HL-60/S4 treated with retinoic acid at 250 ng/mL for 4 days and 3 days (cell line): ENCODE measurements around the gene TNS1.

ENCODE experiments used
- in situ Hi-C: fragments of 300-500 bp; cut with MboI; formaldehyde crosslinking; loops from 2 replicates; pipeline ENCODE4 v1.7.0; 2022; ENCODE audit warnings: low sequenced_read_pairs

TNS1 gene

GRCh38 chr2:217986256-217986961, 16.4 kb downstream of the TNS1 start:
- in situ Hi-C loops, result no loop called here

DNA sequence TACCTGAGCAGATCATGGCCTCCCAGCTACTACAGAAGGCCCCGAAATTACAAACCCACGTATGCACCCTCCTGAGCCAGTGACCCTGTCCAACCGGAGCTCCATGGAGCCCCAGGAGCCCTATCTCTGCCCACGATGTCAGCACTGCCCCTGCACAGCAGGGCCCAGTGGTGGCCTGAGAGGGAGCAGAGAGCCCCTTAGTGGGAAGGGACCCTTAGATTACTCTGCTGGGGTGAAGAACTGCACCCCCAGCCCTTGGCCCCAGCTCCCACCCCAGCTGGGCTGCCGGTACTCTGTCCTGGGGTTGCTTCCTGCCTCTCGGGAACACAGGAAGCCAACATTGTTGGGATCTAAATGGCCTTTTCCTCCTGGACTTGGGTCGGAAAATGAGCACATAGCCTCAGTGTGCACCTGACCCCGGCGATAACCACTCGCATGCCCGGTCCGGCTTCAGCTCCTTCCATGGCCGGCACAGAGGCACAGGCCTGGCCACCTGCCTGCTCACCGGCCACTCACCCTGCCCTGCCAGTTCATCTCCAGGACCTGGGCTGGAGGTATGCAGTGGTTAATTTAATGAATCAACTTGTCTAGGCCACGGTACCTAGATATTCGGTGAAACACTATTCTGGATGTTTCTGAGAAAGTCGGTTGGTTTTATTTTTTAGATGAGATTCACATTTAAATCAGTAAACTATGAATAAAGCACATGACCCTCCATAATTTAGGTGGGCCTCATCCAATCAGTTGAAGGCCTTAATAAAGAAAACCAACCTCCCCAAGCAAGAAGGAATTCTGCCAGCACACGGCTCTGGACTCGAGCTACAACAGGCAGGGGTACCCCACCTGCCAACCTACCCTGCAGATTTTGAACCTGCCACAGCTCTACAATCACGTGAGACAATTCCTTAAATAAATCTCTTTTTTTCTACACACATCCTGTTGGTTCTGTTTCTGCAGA, 19.2 kb downstream of the TNS1 start:
- in situ Hi-C loops, result no loop called here

- in situ Hi-C loops, result no loop called here
Measured at GRCh38 chr2:217981971-217982370, 20.8 kb downstream of the TNS1 start.

GRCh38 chr2:217981084-217981730, 21.6 kb downstream of the TNS1 start:
- in situ Hi-C loops, result no loop called here

DNA sequence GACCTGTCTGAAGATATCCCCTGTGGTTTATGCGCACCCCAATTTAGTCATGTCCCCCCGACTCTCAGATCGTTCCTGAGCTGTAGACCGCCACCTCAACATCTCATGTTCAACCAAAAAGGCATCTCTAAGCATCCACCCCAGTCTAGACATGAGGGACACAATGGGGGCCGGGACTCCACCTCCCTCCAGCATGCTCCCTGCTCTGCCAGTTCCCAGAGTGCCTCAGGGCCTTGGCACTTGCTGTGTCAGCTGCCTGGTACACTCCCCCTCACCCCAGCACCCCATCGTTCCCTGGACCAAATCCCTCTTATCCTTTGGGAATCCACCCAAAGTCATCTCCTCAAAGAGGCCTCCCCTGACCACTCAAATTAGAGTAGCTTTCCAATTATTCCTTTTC, 22.2 kb downstream of the TNS1 start:
- in situ Hi-C loops, result no loop called here

GRCh38 chr2:217980036-217980435, 22.8 kb downstream of the TNS1 start:
- in situ Hi-C loops, result no loop called here

GRCh38 chr2:217979151-217979811, 23.5 kb downstream of the TNS1 start:
- in situ Hi-C loops, result no loop called here

DNA sequence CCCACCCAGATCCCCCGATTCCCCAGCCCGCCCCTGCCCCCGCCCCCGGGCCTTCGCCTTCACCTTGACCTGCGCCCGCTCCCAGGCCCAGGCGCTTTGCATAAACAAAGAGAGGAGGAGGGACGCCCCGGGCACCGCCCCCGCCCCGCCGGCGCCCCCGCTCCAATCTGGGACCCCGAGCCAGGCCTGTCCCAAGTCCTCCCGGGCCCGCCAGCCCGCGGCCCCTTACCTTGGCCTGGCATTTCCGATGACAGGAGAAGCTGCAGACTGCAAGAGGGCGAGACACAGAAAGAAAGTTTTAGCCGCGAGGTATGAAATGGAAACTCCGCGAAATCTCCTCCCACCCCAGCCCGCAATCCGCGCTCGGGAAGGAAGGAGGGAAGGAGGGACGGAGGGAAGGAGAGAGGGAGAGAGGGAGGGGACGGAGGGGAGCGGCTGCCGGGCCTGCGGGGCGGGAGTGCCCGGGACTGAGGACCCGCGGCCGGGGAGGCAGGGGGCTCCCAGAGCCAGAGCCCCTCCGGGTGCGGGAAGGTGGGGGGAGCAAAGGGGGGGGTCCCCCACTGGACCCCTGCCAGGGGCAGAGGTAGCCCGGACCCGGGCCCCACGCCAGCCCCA, 24.2 kb downstream of the TNS1 start:
- in situ Hi-C loops, result no loop called here

DNA sequence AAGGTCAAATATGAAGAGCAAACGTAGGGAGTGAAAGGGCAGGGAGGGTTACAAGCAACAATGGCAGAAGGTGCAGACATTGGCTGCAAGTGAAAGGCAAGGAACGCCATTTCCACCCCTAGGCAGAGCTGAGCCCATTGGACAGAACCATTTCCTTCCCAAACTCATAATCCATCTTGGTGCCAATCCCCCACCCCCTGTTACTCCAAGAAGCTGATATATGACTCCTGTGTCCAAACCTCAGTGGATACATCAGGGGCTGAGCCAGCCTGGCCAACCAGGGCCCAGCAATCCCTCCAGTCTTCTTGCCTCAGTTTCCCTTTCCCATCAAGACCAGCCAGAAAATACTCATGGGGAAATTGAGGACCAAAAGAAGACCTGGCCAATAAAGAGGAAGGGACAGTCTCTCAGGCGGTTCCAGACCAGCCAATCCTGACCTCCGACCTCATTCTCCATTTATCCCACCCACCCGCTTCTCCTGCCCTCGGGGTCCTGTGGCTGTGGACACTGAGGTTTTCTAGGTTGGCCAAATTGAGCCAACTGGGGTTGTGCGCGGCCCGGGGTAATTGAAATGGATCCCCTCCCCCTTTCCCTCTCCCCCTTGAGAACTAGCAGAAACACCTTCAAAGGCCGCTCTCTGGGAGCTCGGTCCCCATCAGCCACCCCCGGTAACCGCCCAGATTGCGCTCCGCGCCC, 24.8 kb downstream of the TNS1 start:
- in situ Hi-C loops, result no loop called here

DNA sequence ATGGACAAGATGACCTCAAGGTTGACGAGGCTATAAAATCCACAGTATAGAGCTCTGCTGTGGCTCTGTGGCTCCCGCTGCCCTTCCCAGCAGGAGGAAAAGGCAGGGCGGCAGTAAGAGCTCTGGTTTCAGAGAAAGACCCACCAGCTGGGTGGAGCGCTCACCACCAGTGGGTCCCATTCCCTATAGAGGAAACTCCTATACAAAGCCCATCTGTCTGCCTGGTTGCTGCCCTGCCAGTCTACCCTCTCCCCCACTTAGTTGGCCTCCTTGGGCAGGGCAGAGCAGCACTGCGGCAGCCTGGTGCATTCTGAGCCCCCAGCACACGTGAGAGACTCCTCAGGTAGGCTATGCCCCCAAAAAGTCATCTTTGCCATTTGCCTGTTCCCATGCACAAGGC, 26.5 kb downstream of the TNS1 start:
- in situ Hi-C loops, result no loop called here

DNA sequence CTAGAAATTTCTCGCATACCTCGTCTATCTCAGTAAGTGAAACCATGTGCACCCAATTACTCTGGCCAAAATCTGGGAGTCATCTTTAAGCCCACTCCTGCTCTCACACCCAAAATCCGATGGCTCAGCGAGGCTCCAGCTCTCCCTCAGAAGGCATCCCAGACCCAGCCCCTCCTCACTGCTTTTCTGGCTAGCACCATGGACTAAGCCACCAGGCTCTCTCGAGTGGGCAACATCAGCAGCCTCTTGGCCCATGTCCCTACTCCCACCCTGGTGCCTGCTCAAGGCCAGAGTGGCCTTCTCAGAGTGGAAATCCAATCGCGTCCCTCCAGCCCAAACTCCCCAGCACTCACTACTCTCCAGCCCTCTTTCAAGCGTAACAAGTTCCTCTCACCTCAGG, 27.2 kb downstream of the TNS1 start:
- in situ Hi-C loops, result no loop called here

DNA sequence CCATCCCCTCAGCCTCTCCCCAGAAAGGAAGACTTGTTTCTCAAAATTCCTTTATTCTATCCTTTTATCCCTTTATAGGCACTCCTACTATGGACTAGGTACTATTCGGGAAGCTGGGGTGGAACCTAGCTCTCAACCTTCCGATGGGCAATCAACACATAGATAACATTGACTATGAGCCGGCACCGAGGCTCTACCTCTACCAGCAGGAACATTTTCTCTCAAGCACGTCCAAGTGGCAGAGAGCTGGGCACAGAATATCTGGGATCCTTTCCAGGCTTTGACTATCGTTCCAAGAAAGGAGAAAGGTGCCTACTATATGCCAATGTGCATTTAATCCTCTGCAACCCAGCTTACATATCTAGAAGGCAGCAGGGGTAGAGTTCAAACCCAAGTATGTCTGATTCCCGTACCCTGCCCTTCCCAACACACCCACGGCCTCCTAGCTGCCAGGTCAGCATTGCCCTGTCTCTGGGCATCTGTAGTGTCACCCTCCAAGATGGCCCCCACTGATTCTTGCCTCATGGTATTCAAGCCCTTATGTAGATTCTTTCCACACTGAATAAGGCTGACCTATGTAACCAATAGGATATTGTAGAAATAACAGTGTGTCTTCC, 28.3 kb downstream of the TNS1 start:
- in situ Hi-C loops, result no loop called here

GRCh38 chr2:217973008-217973787, 29.6 kb downstream of the TNS1 start:
- in situ Hi-C loops, result no loop called here

DNA sequence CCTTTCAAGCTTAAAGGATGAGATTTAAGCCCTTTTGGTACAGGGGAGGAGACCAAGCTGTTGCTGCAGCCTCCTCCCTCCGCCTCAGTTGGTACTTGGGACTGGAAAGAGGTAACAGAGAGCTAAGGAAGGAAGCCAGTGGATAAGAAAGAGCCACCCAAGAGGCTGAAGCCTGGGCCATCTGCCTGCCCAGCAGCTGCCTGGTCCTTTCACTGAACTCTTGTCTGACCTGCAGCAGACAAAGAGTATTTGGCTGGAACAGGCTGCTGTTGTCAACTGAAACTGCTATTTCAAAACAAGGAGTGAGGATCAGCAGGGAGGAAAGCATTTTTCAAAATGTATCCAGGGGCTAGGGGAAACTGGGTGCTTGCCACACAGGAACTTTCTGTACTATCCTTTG, 30.3 kb downstream of the TNS1 start:
- in situ Hi-C loops, result no loop called here

DNA sequence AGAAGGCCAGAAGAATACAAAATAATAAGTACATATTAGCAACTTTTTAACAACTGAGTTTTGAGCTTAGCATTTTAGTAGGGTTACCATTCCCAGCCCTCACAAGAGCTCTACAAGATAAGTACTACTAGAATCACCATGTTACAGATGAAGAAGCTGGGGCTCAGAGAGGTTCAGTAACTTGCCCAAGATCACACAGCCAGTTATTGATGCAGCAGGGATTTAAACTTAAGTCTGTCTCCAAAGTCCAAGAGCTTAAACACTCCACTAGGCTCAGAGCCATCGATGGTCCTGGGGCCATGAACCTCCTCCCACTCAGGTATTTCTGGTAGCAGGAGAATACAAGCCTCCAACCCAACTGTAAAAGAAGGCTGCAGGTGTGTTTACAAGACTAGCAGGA, 30.8 kb downstream of the TNS1 start:
- in situ Hi-C loops, result no loop called here

DNA sequence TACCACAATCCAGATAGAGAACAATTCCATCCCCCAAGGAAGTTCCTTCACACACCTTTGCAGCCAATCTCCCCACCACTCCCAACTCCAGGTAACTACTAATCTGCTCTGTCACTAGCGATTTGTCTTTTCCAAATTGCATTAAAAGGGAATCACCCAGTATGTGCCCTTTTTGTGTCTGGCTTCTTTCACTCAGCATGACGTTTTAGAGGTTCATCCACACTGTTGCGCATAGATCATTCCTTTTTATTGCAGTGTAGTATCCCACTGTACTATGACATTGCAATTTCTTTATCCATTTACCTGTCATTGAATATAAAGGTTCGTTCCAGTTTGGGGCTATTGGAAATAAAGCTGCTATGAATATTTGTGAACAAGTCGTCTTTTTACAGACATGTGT, 31.6 kb downstream of the TNS1 start:
- in situ Hi-C loops, result no loop called here

GRCh38 chr2:217970206-217970605, 32.6 kb downstream of the TNS1 start:
- in situ Hi-C loops, result no loop called here

DNA sequence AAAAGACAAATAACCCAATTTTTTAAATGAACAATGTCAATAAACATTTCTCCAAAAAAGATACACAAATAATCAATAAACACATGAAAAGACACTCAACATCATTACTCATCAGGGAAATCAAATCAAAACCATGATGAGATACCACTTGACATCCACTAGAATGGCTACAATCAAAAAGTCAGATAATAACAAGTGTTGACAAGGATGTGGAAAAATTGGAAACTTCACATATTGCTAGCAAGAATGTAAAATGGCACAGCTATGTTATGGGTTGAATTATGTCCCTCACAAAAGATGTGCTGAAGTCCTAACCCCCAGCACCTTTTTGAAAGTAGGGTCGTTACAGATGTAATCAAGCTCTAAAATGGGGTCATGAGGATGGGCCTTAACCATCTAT, 33.2 kb downstream of the TNS1 start:
- in situ Hi-C loops, result no loop called here

DNA sequence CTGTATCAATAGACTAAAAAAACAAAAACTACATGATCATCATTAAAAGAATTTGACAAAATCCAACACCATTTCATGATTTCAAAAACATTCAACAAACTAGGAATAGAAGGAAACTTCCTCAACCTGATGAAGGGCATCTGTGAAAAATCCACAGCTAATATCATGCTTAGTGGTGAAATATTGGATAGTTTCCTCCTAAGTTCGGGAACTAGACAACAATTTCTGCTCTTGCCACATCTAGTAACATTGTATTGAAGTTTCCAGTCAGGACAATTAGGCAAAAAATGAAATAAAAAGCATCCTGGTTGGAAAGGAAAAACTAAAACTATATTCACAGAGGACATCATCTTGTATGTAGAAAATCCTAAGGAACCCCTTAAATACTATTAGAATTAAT, 34.8 kb downstream of the TNS1 start:
- in situ Hi-C loops, result no loop called here
